ENCODE measurements around the gene TIMM10.
"Not testable (repeated sequence)": the region's sequence is repeated elsewhere in the genome, so short reads cannot be mapped to it uniquely, and the experiment has no call there.

The TIMM10 gene

GRCh38 chr11:57541169-57541568 is 10.6 kb upstream of the TIMM10 start:
- no peak for DNase-seq

GRCh38 chr11:57539342-57539741 is 8.8 kb upstream of the TIMM10 start:
- DNase-seq = no peak

- no peak for DNase-seq
These were observed 6.5 kb upstream of the TIMM10 start, which contains the start of gene SMTNL1 for GRCh38 chr11:57536947-57537619. Gene SMTNL1 (plus strand): TSS chr11:57537595. CDS start chr11:57542643, 5,048 bp downstream.

GRCh38 chr11:57534449-57534848 is 3.9 kb upstream of the TIMM10 start:
- DNase-seq = not testable (repeated sequence)

- DNase-seq = no peak
These were observed 349 bp downstream of the TIMM10 start for GRCh38 chr11:57530215-57530595.

- no peak for DNase-seq
These were observed 1.5 kb downstream of the TIMM10 start for GRCh38 chr11:57529012-57529411.

GRCh38 chr11:57527056-57527631 is 3.4 kb downstream of the TIMM10 start:
- peak in 1 of 2 experiments; percentile 18 for DNase-seq

- no peak for DNase-seq
These were observed 7.1 kb downstream of the TIMM10 start for GRCh38 chr11:57523419-57523818.

- DNase-seq = no peak
These were observed 9.4 kb downstream of the TIMM10 start for GRCh38 chr11:57521116-57521515.

GRCh38 chr11:57516061-57516443 is 14.5 kb downstream of the TIMM10 start:
- no peak for DNase-seq

- no peak for DNase-seq
These were observed 15.1 kb downstream of the TIMM10 start, which contains the start of gene SLC43A1 for GRCh38 chr11:57515332-57516060. Gene SLC43A1 (minus strand): TSS chr11:57515702. CDS start chr11:57514111, 1,591 bp downstream.

GRCh38 chr11:57514538-57515331 is 15.8 kb downstream of the TIMM10 start:
- no peak for DNase-seq

- no peak for DNase-seq
These were observed 16.5 kb downstream of the TIMM10 start for GRCh38 chr11:57513911-57514537.

- no peak for DNase-seq
These were observed 17.1 kb downstream of the TIMM10 start for GRCh38 chr11:57513452-57513795.

GRCh38 chr11:57512646-57513451 is 17.7 kb downstream of the TIMM10 start:
- DNase-seq = no peak

- no peak for DNase-seq
These were observed 18.7 kb downstream of the TIMM10 start for GRCh38 chr11:57511741-57512430.

- DNase-seq = no peak
These were observed 22.0 kb downstream of the TIMM10 start for GRCh38 chr11:57508341-57509170.

- no peak for DNase-seq
These were observed 24.0 kb downstream of the TIMM10 start for GRCh38 chr11:57506522-57506921.

GRCh38 chr11:57504511-57504910 is 26.0 kb downstream of the TIMM10 start:
- no peak for DNase-seq

GRCh38 chr11:57502870-57503269 is 27.7 kb downstream of the TIMM10 start:
- no peak for DNase-seq
